CD14-positive monocyte (primary cell): ENCODE measurements around the gene CDCA7. TPM values are rescaled to one million over a fixed set of nuclear protein-coding genes. Genes with fewer than 3 reads are reported as not detected.

ENCODE experiments used
- DNase-seq, 3 donors: peaks; one replicate each; pipeline ENCODE4 v3.0.0-alpha.2; 2011 to 2022
- H2AFZ ChIP-seq: 2 replicates; pipeline ENCODE4 v1.6.0; 2012; ENCODE audit warnings: mild to moderate bottlenecking, low read depth, low read length, inconsistent platforms; ENCODE audit not compliant: insufficient read depth, poor library complexity, severe bottlenecking
- H3K27ac ChIP-seq, 2 donors: 1 replicate in 1 of 2; 2 replicates in 1 of 2; pipeline ENCODE4 v1.5.1; 2012 to 2013; ENCODE audit warnings: low read length in 2 of 2, control low read depth in 1 of 2, inconsistent platforms in 1 of 2, low read depth in 1 of 2, mild to moderate bottlenecking in 1 of 2
- H3K27me3 ChIP-seq, 2 donors: one replicate each; pipeline versions ENCODE4 v1.6.0 to v1.6.1; 2011 to 2013; ENCODE audit warnings: low read length in 2 of 2; ENCODE audit not compliant: control insufficient read depth in 2 of 2, insufficient read depth in 2 of 2
- H3K36me3 ChIP-seq, 2 donors: replicated peaks in 1 of 2; 1 replicate in 1 of 2; 2 replicates in 1 of 2; pipeline versions ENCODE4 v1.5.1 to v1.6.1; 2012 to 2013; ENCODE audit warnings: low read length in 2 of 2, control low read depth in 1 of 2, inconsistent platforms in 1 of 2, mild to moderate bottlenecking in 1 of 2; ENCODE audit not compliant: insufficient read depth in 2 of 2, control insufficient read depth in 1 of 2
- H3K4me1 ChIP-seq, 2 donors: 1 replicate in 1 of 2; 2 replicates in 1 of 2; pipeline versions ENCODE4 v1.5.1 to v1.6.1; 2012 to 2013; ENCODE audit warnings: low read length in 2 of 2, control low read depth in 1 of 2, inconsistent platforms in 1 of 2, mild to moderate bottlenecking in 1 of 2, moderate library complexity in 1 of 2; ENCODE audit not compliant: insufficient read depth in 2 of 2, control insufficient read depth in 1 of 2
- H3K4me2 ChIP-seq: replicated peaks from 2 replicates; pipeline ENCODE3; 2012; ENCODE audit warnings: low read length, moderate library complexity, mild to moderate bottlenecking; ENCODE audit not compliant: poor library complexity, severe bottlenecking; ENCODE audit errors: extremely low read depth
- H3K4me3 ChIP-seq, 3 experiments: fragments of 200-600 bp in 1 of 3; sonication (generic) in 1 of 3; replicated peaks in 1 of 3; 1 replicate in 2 of 3; 2 replicates in 1 of 3; pipeline ENCODE4 v1.5.1; 2011 to 2013; ENCODE audit warnings: low read length in 3 of 3, mild to moderate bottlenecking in 3 of 3, control low read depth in 2 of 3, low read depth in 2 of 3, inconsistent platforms in 1 of 3, moderate library complexity in 1 of 3
- H3K79me2 ChIP-seq: 2 replicates; pipeline ENCODE4 v1.6.0; 2012; ENCODE audit warnings: mild to moderate bottlenecking, control low read depth, inconsistent platforms, low read length, moderate library complexity; ENCODE audit not compliant: insufficient read depth
- H3K9ac ChIP-seq: 2 replicates; pipeline ENCODE4 v1.6.0; 2017; ENCODE audit warnings: low read length, mild to moderate bottlenecking; ENCODE audit not compliant: insufficient read depth, poor library complexity, severe bottlenecking
- H3K9me3 ChIP-seq, 2 donors: replicated peaks in 1 of 2; 1 replicate in 1 of 2; 2 replicates in 1 of 2; pipeline versions ENCODE4 v1.5.1 to v1.6.1; 2012 to 2013; ENCODE audit warnings: low read length in 2 of 2, control low read depth in 1 of 2; ENCODE audit not compliant: control insufficient read depth in 1 of 2, insufficient read depth in 1 of 2
- H4K20me1 ChIP-seq: 2 replicates; pipeline ENCODE4 v1.6.0; 2012; ENCODE audit warnings: mild to moderate bottlenecking, low read length, control low read depth, moderate library complexity; ENCODE audit not compliant: insufficient read depth
- H3K27ac Mint-ChIP-seq, 7 donors: one replicate each; pipeline ENCODE4 v1.8.0; 2020; ENCODE audit warnings: mild to moderate bottlenecking in 7 of 7, mixed read lengths in 7 of 7, moderate library complexity in 6 of 7, inconsistent platforms in 2 of 7
- H3K27me3 Mint-ChIP-seq, 3 donors: one replicate each; pipeline ENCODE4 v1.8.0; 2021 to 2022; ENCODE audit warnings: low read depth in 3 of 3, mild to moderate bottlenecking in 3 of 3, mixed read lengths in 3 of 3, moderate library complexity in 3 of 3, inconsistent platforms in 1 of 3
- H3K36me3 Mint-ChIP-seq, 2 donors: one replicate each; pipeline ENCODE4 v1.8.0; 2020; ENCODE audit warnings: mixed read lengths in 2 of 2, inconsistent platforms in 1 of 2, mild to moderate bottlenecking in 1 of 2
- H3K4me1 Mint-ChIP-seq: one replicate; pipeline ENCODE4 v1.8.0; 2020; ENCODE audit warnings: mild to moderate bottlenecking, mixed read lengths
- H3K4me3 Mint-ChIP-seq, 2 donors: one replicate each; pipeline ENCODE4 v1.8.0; 2020; ENCODE audit warnings: mild to moderate bottlenecking in 2 of 2, mixed read lengths in 2 of 2, moderate library complexity in 1 of 2
- H3K9me3 Mint-ChIP-seq, 7 donors: one replicate each; pipeline ENCODE4 v1.8.0; 2020 to 2022; ENCODE audit warnings: mixed read lengths in 7 of 7, mild to moderate bottlenecking in 6 of 7, moderate library complexity in 6 of 7, inconsistent platforms in 2 of 7
- WGBS: methylation state at CpG from one replicate; pipeline ENCODE4 v1.1.5; 2013; ENCODE audit warnings: missing lambda C conversion rate; ENCODE audit not compliant: insufficient coverage; 5-methylcytosine and 5-hydroxymethylcytosine counted together
- intact Hi-C, 2 donors: fragments of 100-400 bp; cut with micrococcal nuclease; formaldehyde crosslinking; loops; one replicate each; pipeline versions ENCODE4 v1.15.0 to v1.15.1; 2023
- polyA plus RNA-seq, 3 donors: library from polyadenylated mRNA; depleted of rRNA in 1 of 3; unstranded in 2 of 3; stranded (reverse) in 1 of 3; fragments of 300-500 nt in 2 of 3; fragments of >200 nt in 1 of 3; fragmentation: Illumina TruSeq in 2 of 3; gene quantifications; 1 replicate in 2 of 3; 2 replicates in 1 of 3; pipeline ENCODE4 v1.2.3, GENCODE V29; 2012 to 2021
- TF ChIP-seq, protein P1 (sequence below): fragments of 200-600 bp; IDR thresholded peaks from one replicate; pipeline ENCODE4 v1.8.0; 2022; ENCODE audit warnings: antibody characterized with exemption, mild to moderate bottlenecking

CDCA7 gene
- polyA plus RNA-seq, 3 donors, result 0.54 to 1.7 (median 0.66) TPM

DNA sequence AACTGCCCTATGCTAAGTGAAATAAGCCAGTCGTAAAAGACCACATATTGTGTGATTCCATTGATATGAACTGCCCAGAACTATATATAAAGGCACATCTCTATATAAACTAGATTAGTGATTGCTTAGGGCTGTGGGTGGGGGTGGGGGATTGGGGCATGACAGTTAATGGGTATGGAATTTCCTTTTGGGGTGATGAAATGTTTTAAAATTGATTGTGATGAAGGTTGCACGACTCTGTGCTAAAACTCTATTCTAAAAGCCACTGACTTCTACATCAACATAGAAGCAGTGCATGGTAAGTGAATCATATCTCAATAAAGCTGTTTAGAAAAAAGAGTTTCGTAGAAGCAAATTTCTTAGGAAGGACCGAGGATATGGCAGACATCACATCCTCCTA, 53.0 kb downstream of the CDCA7 start:
- Histone ChIP-seq H4K20me1 (no peaks in the 10 kb centered on the region), H3K79me2 (no peaks in the 10 kb centered on the region), H3K4me3 (no peak overlapping the region), H3K27ac (no peak overlapping the region), H3K4me2 (no peak overlapping the region), H3K9ac (no peak overlapping the region), H3K4me1 (peaks cover 0 to under 1% of the 10 kb centered on the region in 2 donors), H2AFZ (no peak overlapping the region), H3K9me3 (no peaks in the 10 kb centered on the region), H3K27me3 (peaks cover 20 to 23% of the 10 kb centered on the region in 2 donors), H3K36me3 (no peaks in the 10 kb centered on the region)
- 80% methylated on average over 1 of the region's 4 CpGs for WGBS
- Mint-ChIP-seq H3K4me1 (no peaks in the 10 kb centered on the region), H3K27me3 (peaks cover 25 to 32% (median 29%) of the 10 kb centered on the region in 3 donors), H3K36me3 (no peaks in the 10 kb centered on the region), H3K27ac (no peak overlapping the region), H3K4me3 (no peak overlapping the region), H3K9me3 (no peaks in the 10 kb centered on the region)
- DNase-seq, result no peak
- intact Hi-C loops, result no loop called here
- TF ChIP-seq, protein P1, sequence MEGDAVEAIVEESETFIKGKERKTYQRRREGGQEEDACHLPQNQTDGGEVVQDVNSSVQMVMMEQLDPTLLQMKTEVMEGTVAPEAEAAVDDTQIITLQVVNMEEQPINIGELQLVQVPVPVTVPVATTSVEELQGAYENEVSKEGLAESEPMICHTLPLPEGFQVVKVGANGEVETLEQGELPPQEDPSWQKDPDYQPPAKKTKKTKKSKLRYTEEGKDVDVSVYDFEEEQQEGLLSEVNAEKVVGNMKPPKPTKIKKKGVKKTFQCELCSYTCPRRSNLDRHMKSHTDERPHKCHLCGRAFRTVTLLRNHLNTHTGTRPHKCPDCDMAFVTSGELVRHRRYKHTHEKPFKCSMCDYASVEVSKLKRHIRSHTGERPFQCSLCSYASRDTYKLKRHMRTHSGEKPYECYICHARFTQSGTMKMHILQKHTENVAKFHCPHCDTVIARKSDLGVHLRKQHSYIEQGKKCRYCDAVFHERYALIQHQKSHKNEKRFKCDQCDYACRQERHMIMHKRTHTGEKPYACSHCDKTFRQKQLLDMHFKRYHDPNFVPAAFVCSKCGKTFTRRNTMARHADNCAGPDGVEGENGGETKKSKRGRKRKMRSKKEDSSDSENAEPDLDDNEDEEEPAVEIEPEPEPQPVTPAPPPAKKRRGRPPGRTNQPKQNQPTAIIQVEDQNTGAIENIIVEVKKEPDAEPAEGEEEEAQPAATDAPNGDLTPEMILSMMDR, result no peak

DNA sequence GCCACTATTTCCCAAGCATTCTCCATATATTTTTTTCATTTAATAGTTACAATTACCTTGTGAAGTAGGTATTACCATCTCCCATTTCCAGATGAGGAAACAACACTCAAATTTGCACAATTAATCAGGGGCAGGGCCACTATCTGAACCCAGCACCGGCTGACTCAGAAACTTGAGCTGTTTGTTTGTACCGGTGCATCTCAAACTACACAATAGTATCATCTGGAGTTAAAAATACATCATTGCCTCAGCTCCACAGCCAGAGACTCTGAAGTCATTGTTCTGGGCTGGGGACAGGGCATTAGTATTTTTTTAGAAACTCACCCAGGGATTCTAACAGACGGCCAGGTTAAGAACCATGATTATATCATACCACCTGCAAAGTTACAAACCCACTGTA, 55.9 kb downstream of the CDCA7 start:
- Histone ChIP-seq H3K9ac (no peak overlapping the region), H3K9me3 (no peaks in the 10 kb centered on the region), H2AFZ (no peak overlapping the region), H3K4me2 (no peak overlapping the region), H3K79me2 (no peaks in the 10 kb centered on the region), H3K27me3 (peaks cover 2 to 5% of the 10 kb centered on the region in 2 donors), H3K4me3 (no peak overlapping the region), H4K20me1 (no peaks in the 10 kb centered on the region), H3K4me1 (no peaks in the 10 kb centered on the region), H3K27ac (no peak overlapping the region), H3K36me3 (no peaks in the 10 kb centered on the region)
- DNase-seq, result no peak
- H3K27ac Mint-ChIP-seq, result no peak overlapping the region
- H3K4me1 Mint-ChIP-seq, result no peaks in the 10 kb centered on the region
- no peaks in the 10 kb centered on the region for H3K36me3 Mint-ChIP-seq
- intact Hi-C loops, result no loop called here
- TF ChIP-seq, protein P1, result no peak
- peaks cover 4 to 12% (median 11%) of the 10 kb centered on the region in 3 donors for H3K27me3 Mint-ChIP-seq
- peaks cover 0 to 1% (median 0%) of the 10 kb centered on the region in 7 donors for H3K9me3 Mint-ChIP-seq
- no CpG with 5 or more reads among the region's 3 CpGs for WGBS
- no peak overlapping the region for H3K4me3 Mint-ChIP-seq
